HG02798 (cell line): ENCODE data around the gene EWSR1.

Experiments
- ATAC-seq: cut with Tn5 transposase; IDR thresholded peaks from one replicate; pipeline ENCODE4 v1.9.1; 2021; ENCODE audit warnings: mild to moderate bottlenecking; ENCODE audit not compliant: unreplicated experiment, poor library complexity

EWSR1 gene

DNA sequence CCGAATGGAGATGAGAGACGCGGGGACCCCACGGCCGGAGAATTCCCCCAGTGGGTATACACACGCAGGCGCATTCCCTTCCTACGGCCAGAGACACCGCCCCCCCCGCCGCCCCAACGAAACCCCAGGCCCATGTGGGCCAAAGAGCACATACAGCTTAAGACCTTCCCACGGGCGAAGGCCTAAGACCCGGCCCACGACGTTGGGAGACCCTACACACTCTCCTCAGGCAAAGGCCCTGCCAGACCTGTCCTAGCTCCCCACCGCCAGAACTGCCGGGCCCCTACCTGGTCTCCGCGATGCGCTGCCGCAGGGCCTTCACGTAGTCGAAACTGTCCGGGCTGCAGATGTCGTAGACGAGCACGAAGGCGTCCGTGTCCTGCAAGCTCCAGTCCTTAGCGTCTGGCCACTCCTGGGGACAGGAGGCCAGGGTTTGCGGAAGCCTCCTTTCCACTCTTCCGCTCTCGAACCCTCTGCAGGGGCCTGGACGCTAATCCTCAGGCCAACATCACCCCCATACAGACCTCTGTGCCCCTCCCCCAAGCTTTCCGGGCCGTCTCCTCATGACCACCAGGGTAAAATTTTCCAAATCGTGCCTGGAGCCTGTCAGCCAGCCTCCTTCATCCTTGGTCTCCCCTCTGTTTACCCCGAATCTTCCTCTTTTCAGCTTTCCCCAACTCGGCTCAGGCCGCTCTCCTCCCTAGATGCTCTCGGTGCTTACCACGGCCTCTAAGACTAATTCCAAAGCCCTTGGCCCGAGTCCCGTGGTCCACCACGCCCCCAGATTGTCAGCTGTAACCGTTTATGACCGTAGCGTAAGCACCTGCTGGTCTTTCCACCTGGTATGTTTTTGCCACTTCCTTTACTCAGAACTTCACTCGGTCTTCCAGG is 45.8 kb downstream of the EWSR1 start:
- no peak for ATAC-seq

GRCh38 chr22:29314537-29315285 is 46.6 kb downstream of the EWSR1 start:
- ATAC-seq, result no peak

DNA sequence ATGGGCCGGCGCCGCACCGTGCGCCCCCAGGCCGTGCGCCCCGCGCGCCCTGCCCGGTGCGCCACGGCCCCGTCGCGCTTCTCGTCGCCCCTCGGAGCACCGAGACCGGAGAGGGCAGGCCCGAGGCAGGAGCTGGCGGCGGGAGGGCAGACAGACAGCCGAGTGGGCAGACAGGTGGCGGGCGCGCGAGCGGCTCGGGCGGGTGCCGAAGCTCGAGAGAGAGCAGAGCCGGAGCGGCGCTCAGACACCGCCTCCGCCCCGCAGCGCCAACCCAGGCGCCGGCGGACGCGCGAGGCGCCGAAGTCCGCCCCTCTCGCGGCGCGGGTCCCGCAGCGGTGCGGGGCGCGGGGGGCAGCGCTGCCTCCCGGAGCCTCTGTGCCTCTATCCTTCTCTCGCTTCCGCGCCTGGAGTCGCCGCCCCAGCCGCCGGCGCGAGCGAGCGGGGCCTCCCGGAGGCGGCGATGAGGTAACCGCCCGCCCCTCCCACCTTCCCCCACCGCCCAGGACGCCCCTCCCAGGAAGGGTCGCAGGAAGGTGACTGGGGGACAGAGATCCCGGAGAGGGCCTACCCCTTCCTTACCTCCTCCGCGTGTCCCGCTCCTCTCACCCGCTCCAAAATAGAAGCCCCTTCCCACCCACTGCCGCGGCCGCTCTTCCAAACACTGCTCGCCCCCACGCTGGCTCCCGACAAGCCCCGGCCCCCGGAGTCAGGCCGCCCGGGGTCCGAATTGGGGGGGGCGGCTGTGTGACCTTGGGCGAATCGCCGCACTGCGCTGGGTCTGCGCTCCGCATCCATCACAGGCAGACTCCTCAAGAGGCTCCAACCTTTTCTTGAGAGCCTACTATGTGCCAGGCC is 47.4 kb downstream of the EWSR1 start, which contains the start of gene RASL10A:
TSS of gene RASL10A (minus strand) at position 412 of the 855 bp plus-strand sequence. CDS start 451 bp downstream, outside the sequence.
- no peak for ATAC-seq

DNA sequence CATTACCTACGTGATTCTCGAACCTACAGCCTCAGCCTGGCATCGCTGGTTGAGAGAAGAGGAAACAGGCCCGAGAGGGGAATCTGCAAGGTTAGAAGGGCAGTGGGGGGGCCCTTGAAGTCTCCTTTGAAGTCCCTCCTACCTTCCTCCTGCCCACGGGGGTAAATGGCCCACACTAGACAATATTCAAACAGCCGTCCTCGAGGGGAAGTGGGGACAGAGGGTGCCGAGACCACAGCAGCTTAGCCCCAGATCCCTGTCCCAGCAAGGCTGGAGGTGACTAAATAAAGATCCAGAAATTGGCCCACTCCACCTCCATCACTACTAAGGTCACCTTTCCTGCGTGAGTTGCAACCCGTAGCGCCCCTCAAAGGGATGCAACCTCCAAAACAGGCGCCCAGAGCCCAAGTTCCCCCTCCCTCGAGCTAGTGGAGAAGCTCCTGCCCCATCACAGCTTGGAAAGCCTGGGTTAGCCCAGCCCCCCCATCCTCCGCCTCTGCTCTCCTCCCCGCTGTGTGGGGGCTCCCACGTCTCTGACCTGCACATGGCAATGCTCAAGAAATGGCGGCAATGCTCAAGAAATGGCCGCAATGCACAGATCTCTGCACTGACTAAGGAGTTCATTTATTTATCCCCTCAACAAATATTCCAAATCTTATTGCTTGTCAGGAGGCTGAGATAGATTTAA is 48.2 kb downstream of the EWSR1 start:
- no peak for ATAC-seq

DNA sequence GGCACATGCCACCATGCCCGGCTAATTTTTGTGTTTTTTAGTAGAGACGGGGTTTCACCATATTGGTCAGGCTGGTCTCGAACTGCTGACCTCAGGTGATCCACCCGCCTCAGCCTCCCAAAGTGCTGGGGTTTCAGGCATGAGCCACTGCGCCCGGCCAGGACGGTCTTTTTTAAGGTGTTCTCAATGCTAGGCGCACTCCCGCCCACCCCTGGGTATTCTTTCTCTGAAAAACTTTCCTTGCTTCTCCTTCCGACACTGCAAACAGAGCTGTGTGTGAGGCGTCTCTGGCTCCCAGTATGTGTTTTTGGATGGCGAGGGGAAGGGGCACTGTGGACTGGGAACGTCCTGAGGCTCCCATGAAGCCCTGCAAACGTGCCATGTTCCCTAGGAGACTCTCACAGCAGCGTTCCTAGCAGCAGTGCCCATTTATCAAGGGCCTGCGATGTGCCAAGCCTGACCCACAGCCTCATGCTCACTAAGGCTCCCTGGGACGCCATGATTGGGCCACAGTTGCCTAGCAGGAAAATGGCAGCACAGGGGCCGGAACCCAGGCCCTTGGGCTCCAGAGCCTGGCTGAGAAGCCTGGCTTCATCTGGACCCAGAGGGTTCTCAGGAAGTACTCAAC is 49.9 kb downstream of the EWSR1 start:
- ATAC-seq, result no peak

GRCh38 chr22:29319072-29319471 is 51.0 kb downstream of the EWSR1 start:
- ATAC-seq, result no peak

- no peak for ATAC-seq
Measured at GRCh38 chr22:29320546-29320945, 52.5 kb downstream of the EWSR1 start.

DNA sequence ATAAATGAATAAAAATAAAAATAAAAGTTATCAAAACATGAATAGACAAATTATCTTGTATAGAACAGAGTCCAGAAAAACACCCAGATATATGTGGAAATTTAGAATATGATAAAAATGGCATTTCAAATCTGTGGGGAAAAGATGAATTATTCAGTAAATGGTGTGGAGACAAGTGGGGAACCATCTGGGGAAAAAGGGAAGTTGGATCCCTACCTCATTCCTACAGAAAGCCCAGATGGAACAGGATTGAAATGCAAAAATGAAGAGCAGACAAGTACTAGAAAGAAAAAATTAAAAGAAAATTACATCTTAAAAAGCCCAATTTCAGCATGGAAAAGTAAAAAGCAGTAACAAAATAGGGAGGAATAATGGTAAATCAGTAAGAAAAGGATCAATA is 55.6 kb downstream of the EWSR1 start:
- no peak for ATAC-seq

DNA sequence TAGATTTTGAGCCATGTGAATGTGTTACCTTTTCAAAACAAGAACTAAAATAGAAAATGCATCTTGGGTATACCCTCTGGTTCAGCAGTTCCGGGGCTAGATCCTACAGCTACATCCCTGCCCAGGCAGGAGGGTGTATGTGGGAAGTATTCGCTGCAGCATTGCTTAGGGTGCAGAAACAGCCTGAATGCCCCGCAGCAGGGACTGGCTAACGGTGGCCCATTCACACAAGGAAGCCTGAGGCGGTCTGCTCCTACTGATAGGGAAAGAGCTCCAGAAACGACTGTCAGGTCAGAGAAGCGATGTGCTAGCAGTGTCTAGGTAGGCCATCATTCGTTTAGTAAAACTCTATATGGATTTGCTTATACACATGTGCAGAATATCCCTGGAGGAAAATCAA is 57.3 kb downstream of the EWSR1 start:
- ATAC-seq, result no peak

DNA sequence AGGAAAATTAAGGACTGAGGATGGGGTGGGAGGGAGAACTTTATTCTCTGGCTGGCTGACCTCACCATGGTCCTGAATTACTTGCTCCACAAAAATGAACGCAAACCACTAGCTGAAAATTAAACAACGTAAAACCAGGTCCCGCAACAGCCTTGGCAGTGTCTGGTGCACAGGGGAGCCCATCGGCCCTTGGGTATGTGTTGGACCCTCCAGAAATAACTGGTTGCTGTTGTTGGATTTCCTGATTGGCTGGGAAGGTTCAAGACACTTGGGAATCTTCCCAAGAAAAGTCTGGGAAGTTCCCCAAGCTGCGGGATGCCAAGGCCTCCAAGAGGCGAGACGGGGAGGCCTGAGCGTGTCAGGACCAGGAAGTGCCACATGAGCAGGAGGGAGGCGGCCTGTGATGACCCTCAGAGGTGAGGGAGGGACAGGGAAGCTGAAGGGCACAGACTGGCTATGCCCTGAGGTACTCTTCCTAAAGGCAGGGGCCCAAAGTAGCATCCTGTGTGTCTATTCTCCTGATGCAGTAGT is 57.8 kb downstream of the EWSR1 start:
- no peak for ATAC-seq

- ATAC-seq, result no peak
Measured at GRCh38 chr22:29326481-29326880, 58.4 kb downstream of the EWSR1 start.

DNA sequence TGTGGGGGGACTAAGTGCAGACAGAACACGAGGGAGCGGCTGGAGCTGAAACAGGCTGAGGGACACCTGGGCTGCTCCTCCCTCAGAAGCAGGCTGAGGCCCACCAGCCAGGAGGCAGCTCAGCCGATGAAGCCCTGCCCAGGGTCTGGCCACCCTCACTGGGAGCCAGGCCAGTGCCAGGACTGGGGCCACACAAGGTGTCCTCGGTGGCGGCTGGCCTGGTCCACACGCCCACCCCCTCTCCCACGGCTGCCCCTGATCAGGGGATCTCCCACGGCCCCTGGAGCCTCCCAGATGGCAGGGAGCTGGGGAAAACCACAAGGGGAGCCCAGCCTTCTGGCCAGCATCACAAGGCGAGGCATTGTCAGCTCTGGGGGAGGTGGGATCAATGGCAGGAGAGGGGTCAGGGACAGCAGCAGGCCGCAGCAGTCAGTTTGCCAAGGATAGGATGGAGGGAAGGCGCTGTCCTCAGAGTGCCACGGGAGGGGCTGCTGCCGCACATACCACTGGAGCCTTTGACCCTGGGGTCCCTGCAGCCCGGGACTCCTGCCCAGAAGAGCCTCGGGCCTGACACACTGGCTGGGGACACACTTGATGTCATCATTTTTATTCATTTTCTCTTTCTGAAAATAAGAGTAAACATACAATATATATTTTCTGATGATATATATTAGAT is 59.2 kb downstream of the EWSR1 start:
- no peak for ATAC-seq

DNA sequence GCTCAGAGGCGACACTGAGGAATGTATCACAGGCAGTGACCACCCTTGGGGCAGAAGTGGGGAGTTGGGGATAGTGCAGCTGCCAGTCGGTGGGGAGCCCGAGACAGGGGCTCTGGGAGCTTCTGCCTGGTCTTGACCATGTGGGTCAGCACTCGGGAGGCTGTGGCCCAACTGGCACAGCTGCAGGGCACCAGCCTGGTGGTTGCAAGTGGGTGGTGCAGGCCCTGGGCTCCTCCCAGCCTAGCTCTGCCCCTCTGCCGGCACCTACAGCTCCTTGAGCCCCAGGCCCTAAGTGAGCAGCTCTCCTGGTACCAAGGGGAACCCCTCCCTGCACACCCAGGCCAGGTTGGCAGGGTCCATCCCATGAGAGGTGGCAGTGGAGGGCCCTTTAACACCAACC is 60.0 kb downstream of the EWSR1 start:
- ATAC-seq, result no peak

DNA sequence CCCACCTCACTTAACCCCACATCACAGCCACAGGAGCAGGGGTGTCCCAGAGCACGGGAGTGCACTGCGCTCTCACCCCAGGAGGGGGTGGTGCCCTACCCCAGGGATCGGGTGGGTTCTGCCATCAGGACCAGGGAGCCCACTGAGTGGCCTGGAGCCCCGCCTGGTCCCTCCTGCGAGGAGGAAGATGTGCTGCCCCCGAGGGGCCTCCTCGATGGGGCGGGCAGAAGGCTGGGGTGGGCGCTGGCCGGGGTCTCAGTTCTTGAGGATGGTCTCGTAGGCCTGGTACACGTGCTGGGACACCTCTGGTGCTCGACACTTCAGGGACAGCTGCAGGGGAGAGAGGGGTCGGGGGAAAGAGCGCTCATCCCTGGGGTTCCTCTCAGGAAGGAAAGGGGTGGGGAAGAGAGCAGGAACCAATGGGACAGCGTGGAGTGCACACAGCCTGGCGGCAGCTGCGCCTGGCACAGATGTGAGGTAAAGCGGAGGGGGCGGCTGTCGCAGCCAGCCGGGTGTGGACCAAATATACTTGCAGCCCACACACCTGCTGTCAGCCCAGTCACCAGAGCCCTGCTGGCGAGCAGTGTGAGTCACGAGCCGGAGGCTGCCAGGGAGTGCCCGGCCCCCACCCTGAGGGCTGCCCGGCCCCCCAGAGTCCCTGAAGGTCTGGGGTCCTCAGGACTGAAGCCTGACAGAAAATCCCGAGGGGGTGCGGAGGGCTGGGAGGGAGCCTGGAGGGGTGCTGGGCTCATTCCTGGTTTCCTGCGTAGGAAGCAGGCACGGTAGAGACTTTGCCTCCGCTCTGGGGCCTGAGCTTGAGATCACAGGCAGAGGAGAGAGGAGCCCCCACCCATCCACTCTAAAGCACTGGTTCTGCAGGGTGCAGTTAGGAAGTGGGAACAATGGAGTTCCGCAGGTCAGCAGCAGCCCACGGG is 60.8 kb downstream of the EWSR1 start:
- ATAC-seq, result no peak

DNA sequence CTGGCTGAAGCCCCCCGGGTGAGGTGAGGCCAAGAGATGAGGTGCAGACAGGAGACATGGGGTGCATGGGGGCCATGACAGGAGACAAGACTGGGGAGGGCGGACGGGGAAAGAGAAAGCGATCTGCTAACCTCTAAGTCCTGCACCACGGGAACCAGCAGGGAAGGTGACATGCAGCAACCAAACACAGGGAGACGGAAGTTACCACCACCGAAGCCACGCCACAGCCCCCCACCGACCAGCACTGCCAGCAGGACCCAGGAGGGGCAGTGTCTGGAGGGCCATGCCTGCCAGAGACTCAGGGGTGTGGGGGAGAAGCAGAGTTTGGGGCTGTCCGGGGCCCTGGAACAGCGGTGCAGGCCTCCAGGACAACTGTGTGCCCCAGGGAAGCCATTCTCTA is 61.5 kb downstream of the EWSR1 start:
- ATAC-seq, result no peak

GRCh38 chr22:29330291-29330690 is 62.2 kb downstream of the EWSR1 start:
- ATAC-seq, result no peak

DNA sequence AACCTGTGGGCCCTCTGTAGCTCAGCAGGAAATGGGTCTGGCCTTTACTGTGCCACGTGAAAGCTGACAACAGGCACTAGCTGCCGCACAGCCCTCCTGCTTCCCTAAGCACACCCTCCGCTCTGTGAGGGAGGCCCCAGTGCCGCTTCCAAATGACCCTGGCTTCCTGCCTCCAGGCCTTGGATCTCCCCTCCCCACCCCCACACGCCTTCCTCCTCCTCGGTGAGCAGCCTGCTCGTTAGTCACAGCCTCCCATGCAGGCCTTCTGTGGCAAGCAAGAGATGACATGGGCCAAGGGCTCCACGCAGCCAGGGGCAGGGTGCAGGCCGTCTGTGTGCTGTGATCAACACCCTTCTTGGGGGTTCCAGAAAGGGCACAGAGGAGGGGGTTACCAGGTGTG is 62.7 kb downstream of the EWSR1 start:
- no peak for ATAC-seq

DNA sequence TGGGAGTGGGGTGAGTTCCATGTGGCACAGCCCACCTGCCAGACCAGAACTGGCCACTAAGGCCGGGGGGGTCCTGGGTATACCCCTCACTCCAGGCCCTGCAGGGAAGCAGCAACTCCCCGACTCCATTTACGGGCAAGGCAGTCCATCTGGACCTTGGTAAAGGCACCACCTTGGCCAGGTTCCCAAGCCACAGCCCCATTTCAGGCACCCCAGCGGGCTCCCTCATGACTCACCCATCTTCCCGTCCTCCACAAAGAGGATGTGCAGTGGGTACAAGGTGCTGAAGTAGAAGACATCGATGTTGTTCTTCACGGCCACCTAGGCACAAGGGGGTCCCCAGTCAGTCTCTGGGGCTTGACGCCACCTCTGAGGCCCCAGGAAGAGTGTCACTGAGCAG is 63.1 kb downstream of the EWSR1 start:
- no peak for ATAC-seq
